ENCODE results near the gene ACSM5.
"Not testable (repeated sequence)": the region's sequence is repeated elsewhere in the genome, so short reads cannot be mapped to it uniquely, and the experiment has no call there.

Gene ACSM5

GRCh38 chr16:20399185-20399584 lies 10.1 kb upstream of the ACSM5 start:
- DNase-seq, result no peak

GRCh38 chr16:20401066-20401465 lies 8.3 kb upstream of the ACSM5 start:
- DNase-seq, result no peak

GRCh38 chr16:20401475-20402016 lies 7.8 kb upstream of the ACSM5 start:
- DNase-seq, result no peak

GRCh38 chr16:20402651-20403050 lies 6.7 kb upstream of the ACSM5 start:
- DNase-seq, result no peak

GRCh38 chr16:20404637-20405036 lies 4.7 kb upstream of the ACSM5 start, which contains the start of gene PDILT:
TSS of gene PDILT (minus strand) at chr16:20404737. CDS start at chr16:20399300, 5,437 bp downstream.
- DNase-seq, result no peak

- no peak for DNase-seq
These were observed 888 bp downstream of the ACSM5 start for GRCh38 chr16:20410121-20410723.

- no peak for DNase-seq
These were observed 1.7 kb downstream of the ACSM5 start for GRCh38 chr16:20411055-20411454.

- DNase-seq, result no peak
These were observed 6.2 kb downstream of the ACSM5 start for GRCh38 chr16:20415541-20415940.

- DNase-seq, result not testable (repeated sequence)
These were observed 9.8 kb downstream of the ACSM5 start for GRCh38 chr16:20419093-20419492.

GRCh38 chr16:20421748-20422147 lies 12.4 kb downstream of the ACSM5 start:
- DNase-seq, result not testable (repeated sequence)

- DNase-seq, result not testable (repeated sequence)
These were observed 14.4 kb downstream of the ACSM5 start for GRCh38 chr16:20423772-20424128.

- no peak for DNase-seq
These were observed 15.0 kb downstream of the ACSM5 start for GRCh38 chr16:20424129-20424866.

GRCh38 chr16:20427401-20427797 lies 18.1 kb downstream of the ACSM5 start:
- DNase-seq, result not testable (repeated sequence)

- DNase-seq, result not testable (repeated sequence)
These were observed 20.2 kb downstream of the ACSM5 start for GRCh38 chr16:20429499-20429898.

GRCh38 chr16:20430480-20430879 lies 21.1 kb downstream of the ACSM5 start:
- DNase-seq, result not testable (repeated sequence)

- DNase-seq, result no peak
These were observed 21.6 kb downstream of the ACSM5 start for GRCh38 chr16:20430948-20431347.

- DNase-seq, result not testable (repeated sequence)
These were observed 29.6 kb downstream of the ACSM5 start for GRCh38 chr16:20438950-20439349.

- DNase-seq, result not testable (repeated sequence)
These were observed 30.5 kb downstream of the ACSM5 start for GRCh38 chr16:20439820-20440231.

GRCh38 chr16:20440731-20441130 lies 31.4 kb downstream of the ACSM5 start:
- not testable (repeated sequence) for DNase-seq

- DNase-seq, result no peak
These were observed 31.9 kb downstream of the ACSM5 start for GRCh38 chr16:20441191-20441590.

GRCh38 chr16:20441859-20442258 lies 32.5 kb downstream of the ACSM5 start:
- not testable (repeated sequence) for DNase-seq

- not testable (repeated sequence) for DNase-seq
These were observed 37.5 kb downstream of the ACSM5 start for GRCh38 chr16:20446652-20447393.

GRCh38 chr16:20451364-20451763 lies 42.0 kb downstream of the ACSM5 start, which contains the start of gene ACSM2A:
TSS of gene ACSM2A (plus strand) at chr16:20451521. CDS start at chr16:20460115, 8,594 bp downstream.
- not testable (repeated sequence) for DNase-seq
